Activated CD4-positive, alpha-beta T cell treated with anti-CD3 and anti-CD28 coated beads, Interleukin-10, Interleukin-2, amounts not matched to agents 100 ng/mL and 50 ng/mL, durations not matched to agents 16 hours and 8 hours (primary cell): ENCODE data around the gene NFATC2.
A peak's percentile ranks its signal among the peaks of the same experiment; 100 is the strongest.
"Not testable (repeated sequence)": the region's sequence is repeated elsewhere in the genome, so short reads cannot be mapped to it uniquely, and the experiment has no call there.

Source experiments
- DNase-seq: peaks from one replicate; pipeline ENCODE4 v3.0.0-alpha.2; 2020

The NFATC2 gene

DNA sequence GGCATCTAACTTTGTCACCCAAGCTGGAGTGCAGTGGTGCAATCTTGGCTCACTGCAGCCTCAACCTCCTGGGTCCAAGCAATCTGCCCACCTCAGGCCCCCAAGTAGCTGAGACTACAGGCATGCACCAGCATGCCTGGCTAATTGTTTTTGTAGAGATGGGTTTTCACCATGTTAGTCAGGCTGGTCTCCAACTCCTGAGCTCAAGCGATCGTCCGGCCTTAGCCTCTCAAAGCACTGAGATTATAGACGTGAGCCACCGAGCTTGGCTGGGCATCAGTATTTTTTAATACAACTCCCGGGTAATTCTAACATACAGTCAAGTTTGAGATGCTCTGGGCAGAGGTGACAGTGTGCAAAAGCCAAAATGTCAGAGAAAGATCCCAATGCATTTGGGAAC, 73.5 kb downstream of the NFATC2 start:
- no peak for DNase-seq

GRCh38 chr20:51468636-51469035, 73.9 kb downstream of the NFATC2 start:
- no peak for DNase-seq

DNA sequence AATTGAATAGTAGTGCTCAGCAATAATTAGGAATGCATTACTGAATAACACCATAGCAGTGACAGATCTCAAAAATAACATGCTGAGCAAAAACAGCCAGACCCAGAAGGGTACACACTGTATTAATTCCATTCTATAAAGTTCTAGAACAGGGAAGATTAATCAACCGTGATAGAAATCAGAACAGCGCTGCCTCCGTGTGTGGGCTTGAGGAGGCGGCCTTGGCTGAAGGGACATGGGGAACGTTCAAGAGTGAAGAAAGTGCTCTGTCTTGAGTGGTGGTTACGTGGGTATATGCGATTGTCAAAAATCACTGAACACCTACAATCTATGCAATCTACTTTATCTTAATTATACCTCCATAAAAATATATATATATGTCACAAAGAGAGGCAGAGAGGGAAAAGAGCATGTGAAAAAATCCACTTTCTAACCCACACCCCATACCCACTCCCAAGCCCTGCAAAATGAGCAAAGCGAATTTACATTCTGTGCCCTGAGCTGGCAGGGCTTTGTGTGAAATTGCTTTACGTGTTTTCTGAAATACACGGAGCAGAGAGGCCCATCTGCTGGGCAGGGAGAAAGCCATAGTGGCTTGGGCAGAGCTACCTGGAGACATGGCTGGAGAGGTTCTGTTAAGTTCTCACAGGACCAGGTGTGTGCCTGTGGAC, 74.4 kb downstream of the NFATC2 start:
- DNase-seq = no peak

- DNase-seq = no peak
Observed at GRCh38 chr20:51463998-51464397, 78.5 kb downstream of the NFATC2 start.

DNA sequence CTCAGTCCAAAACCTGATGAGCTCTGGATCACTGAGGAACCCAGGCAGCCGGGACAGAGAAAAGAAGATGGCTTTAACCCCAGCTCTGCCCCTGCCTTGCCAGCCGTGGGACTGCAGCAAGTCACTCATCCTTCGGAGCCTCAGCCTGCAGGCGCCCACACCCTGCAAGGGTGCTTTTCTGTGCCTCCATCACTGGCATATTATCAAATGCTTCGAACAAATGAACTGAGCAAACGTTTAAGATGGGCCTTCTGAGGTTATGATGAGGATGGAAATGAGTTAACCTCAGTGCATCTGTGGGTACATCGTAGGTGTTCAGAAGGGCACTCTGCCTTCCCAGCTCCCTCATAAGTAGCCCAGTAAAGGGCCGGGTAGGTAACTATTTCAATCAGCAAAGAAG, 79.0 kb downstream of the NFATC2 start:
- DNase-seq = peak; percentile 37

DNA sequence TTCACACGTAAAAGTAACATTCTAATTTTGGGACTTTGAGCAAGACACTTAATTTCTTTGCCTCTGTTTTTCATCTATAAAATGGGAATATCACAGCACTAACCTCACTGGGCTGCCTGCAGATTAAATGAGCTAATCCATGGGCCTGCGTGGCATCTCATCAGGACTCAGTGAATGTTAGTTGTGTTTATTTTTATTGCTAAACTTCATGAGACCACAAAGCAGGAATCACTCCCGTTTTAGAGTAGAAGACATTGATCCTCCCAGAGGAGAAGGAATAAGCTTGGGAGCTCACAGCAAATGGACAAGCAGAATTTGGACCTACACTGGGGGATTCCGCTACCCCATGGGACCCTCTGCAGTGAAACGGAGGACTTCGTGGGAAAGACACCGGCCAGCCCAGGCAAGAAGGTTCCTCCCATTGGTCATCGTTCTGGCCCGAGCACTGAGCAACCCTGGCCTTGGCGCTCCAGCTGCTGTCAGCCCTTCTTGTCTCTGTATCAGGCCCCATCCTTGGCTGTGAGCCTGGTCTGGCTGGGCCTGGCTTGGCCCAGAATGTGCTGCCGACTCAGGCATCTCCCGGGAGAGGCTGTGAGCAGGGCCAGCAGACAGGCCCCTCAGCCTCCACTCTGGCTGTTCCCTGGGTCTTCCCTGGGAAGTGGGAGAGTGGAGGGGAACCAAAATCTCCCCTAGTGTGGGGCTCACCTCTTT, 79.8 kb downstream of the NFATC2 start:
- DNase-seq = no peak

DNA sequence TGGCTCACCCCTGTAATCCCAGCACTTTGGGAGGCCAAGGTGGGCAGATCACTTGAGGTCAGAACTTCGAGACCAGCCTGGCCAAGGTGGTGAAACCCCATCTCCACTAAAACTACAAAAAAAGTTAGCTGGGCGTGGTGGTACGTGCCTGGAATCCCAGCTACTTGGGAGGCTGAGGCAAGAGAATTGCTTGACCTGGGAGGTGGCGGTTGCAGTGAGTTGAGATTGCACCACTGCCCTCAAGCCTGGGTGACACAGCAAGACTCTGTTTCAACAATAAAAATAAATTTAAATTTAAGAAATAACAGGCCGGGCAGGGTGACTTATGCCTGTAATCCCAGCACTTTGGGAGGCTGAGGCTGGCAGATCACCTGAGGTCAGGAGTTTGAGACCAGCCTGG, 80.7 kb downstream of the NFATC2 start:
- DNase-seq = not testable (repeated sequence)

- no peak for DNase-seq
Observed at GRCh38 chr20:51461306-51461705, 81.2 kb downstream of the NFATC2 start.

GRCh38 chr20:51460569-51461265, 81.8 kb downstream of the NFATC2 start:
- DNase-seq = no peak

DNA sequence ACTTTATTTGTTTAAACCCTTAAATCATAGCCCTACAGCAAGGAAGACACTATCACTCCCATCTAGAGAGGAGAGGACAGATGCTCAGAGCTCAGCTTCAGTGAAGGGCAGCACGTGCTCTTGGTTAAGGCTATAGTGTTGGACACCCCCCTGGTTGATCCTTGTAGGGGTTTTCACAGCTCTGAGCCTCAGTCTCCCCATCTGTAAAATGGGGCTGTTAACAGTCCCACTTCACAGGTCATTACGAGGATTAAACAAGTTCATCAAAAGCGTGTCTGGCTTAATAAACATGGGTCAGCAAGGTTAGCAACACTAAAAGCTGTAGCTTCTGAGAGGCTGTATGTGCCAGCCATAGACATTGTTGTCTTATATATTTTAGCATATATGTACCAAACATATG, 82.4 kb downstream of the NFATC2 start:
- no peak for DNase-seq

GRCh38 chr20:51458751-51459439, 83.6 kb downstream of the NFATC2 start:
- no peak for DNase-seq

DNA sequence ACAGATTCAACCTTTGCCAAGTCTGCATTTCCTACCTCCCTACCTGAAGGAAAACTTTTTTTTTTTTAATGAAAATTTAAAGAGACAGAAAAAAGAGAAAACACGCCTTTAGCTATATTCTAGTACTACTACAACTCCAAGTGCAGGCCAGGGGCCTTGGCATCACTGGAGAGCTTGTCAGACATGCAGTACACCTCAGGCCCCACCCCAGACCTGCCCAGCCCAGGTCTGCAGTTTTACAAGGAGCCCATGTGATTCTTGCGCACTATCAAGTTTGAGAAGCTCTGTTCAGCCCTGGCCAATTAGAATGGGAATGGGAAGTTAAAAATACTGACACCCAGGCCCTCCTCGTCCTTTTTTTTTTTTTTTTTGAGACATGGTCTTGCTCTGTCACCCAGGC, 85.0 kb downstream of the NFATC2 start:
- no peak for DNase-seq

DNA sequence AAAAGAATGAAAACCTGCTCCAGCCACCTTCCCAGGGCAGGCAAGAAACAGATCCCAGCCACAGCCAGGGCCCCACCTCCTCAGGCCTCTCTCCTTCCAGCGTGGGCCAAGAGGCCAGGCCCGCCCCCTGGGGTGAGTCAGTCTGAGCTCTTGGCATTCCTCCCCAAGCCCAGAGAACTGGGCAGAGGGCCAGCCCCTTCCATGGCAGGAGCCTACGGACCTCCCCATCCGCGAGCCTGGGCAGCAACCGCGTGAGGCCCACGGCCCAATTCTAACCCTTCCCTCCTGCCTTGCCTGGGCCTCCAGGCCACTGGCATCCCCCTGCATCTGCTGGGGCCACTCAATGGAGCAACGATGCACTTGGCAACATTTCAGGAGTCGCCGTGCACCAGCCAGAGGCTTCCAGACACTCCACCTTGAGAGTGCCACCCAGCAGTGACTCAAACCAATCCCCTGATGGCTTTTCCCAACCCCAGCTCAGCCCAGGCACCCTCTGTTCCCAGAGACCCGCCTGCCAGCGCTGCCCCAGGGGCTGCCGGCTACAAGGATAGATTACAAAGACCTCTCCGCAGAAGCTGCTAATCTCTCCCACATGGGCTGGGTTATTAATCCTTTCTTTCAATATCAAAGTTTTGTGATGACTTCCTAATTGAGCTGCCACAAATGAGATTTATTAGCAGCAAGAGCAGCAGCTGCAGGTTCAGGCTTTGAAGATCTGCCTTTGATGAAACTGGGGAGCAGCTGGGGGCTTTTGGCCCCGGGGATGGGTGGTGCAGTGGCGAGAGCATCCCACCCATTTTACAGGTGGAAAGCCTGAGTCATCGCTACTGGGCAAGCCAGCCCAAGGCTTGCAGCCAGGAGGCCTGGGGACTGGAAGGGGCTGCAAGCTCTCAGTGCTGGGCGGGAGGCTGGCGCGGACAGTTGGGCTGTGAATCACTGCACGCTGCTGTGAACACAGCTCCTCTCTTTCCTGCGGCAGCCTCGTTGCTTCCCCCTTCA, 85.7 kb downstream of the NFATC2 start:
- no peak for DNase-seq

DNA sequence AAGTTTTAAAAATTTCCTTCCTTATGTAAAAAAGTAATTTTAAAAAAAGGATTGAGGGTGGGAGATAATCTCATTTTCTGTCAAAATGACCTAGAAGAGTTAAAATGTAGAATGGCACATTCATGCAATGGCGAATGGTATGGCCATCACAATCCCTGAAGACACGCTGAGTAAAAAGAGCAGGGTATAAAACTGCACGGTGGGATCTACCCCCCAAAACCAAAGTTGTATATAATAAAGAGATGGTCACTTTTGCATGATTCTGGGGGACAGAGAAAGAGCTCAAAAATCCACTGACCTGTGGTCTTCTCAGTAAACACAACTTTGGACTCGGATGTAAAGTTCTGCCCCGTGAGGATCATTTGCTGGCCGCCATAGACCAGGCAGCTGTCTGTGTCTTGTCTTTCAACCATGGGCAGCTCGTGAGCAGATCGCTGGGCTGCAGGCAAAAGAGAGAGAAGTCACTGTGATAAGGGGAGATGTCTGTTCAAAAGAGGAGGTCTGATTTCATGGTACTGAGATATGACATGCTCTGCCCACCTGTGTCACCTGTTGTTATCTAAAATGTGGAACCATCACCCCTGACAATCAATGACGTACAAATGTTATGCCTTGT, 88.2 kb downstream of the NFATC2 start:
- no peak for DNase-seq

DNA sequence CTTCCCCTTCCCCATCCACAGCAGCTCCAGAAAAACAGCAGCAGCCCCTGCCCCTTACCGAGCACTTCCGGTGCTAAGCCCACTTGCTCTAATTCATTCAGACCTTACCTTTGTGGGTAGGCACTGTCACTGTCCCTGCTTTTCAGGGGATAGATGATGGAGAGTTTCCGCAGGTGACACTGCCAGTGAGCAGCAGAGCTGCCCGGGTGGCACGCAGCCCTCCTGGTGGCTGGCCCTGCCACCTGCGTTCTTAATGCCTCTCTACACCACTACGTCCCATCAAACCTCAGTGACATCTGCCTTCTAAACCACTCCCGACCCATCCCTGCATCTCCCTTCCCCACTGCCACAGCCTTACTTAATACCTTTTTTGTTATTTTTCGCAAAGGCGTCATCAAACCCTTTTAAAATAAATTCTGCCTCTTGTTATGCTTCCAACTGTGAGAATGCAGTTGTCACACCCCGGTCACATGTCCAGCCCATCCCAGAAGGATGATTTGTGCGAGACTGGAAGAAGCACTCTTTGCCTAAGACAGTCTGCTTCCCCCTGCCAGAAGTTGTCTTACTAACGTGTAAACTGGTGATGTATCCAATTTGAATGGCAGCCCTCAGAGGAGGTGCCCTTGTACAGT, 89.7 kb downstream of the NFATC2 start:
- DNase-seq = no peak

- no peak for DNase-seq
Observed at GRCh38 chr20:51452091-51452613, 90.4 kb downstream of the NFATC2 start.

- DNase-seq = no peak
Observed at GRCh38 chr20:51451484-51451883, 91.0 kb downstream of the NFATC2 start.

DNA sequence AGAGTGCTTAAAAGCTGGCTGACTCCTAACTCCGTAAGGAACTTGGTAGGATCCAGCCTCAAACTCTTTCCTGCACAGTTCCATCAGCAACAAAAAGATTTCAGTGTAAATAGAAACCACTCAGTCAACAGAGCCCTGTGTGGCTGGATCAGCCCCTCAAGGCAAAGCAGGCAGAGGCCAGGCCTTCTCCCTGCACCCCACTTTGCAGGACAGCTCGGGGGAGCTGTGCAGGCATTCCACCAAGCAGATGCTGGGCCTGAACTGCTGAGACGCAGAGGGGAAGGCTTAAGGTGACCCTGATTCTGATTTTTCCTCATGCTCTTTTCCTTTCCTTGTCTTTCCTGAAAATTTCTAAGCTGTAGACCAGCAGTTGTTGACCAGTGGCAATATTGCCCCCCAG, 91.5 kb downstream of the NFATC2 start:
- no peak for DNase-seq

DNA sequence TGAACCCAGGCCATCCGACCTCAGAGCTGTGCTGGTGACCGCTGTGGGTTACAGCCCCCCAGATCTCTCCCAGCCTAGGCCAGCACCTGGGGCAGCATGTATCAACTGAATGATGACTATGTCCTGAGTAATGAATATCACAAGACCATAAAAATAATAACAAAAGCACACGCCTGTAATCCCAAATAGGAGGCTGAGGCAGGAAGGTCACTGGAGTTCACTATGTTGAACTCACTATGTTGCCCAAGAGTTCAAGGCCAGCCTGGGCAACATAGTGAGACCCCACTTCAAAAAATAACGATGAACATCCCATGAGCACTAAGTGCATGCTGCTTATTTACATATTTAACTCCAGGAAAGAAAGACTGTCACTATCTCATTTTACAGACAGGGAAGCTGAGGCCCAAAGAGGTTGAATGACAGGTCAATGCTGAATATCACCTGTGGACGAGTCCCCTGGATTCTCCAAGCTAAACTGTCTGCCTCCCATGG, 92.3 kb downstream of the NFATC2 start:
- no peak for DNase-seq

DNA sequence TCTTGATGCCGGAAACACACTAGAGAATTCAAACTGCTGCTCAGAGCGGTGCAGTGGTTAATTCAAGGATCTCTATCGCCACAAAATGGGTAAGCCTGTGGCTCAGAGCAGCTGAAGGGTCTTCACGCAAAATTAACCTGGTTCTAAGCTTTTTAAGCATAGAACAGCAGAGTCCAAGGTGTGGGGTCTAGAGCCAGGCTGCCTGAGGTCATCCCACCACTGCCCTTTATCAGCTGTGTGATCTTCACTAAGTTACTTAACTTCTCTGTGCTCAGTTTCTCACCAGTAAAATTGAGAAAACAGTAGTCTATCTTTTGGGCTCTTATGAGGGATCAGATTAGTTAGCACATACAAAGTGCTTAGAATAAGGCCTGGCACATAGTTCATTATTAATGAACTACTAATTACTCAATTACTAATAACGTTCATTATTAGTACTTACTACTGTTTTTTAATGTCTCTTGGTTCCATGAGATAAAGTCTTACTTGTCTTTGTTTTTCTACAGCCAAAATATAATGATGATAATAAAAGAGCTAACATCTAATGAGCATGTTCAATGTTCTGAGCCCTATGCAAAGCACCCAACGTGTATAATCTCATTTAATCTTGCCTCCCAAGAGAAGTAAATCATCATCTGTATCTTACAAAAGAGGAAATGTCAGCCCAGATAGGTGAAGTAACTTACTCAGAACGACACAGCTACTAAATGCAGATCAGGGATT, 92.9 kb downstream of the NFATC2 start:
- DNase-seq = no peak
